GM12891 (cell line): ENCODE results near the gene KIAA1328. TPM values are rescaled to one million over a fixed set of nuclear protein-coding genes. Genes with fewer than 3 reads are reported as not detected.

Experiments
- DNase-seq: peaks from one replicate; pipeline ENCODE4 v3.0.0; 2011; ENCODE audit warnings: low spot score; ENCODE audit not compliant: insufficient read length
- FAIRE-seq: peaks from 2 replicates; lab custom pipeline; 2011; peaks lifted over from hg19 to GRCh38; lab: Jason Lieb, UNC
- PAX5 ChIP-seq: IDR thresholded peaks from 2 replicates; pipeline ENCODE4 v1.6.1; 2011; ENCODE audit warnings: low read length, moderate library complexity, mild to moderate bottlenecking; ENCODE audit not compliant: insufficient read depth, severe bottlenecking
- POLR2A ChIP-seq: IDR thresholded peaks from 2 replicates; pipeline ENCODE4 v1.6.1; 2011; ENCODE audit warnings: low read depth, low read length, control low read depth
- POLR2AphosphoS5 ChIP-seq: IDR thresholded peaks from 2 replicates; pipeline ENCODE4 v1.6.1; 2011; ENCODE audit warnings: low read depth, low read length, control low read depth
- POU2F2 ChIP-seq: IDR thresholded peaks from 2 replicates; pipeline ENCODE4 v1.6.1; 2011; ENCODE audit warnings: low read depth, mild to moderate bottlenecking, control low read depth, low read length, moderate library complexity
- SPI1 ChIP-seq: IDR thresholded peaks from 2 replicates; pipeline ENCODE4 v1.6.1; 2011; ENCODE audit warnings: low read depth, low read length, control low read depth
- TAF1 ChIP-seq: IDR thresholded peaks from 2 replicates; pipeline ENCODE4 v1.6.1; 2011; ENCODE audit warnings: low read depth, low read length, control low read depth
- polyA plus RNA-seq: library from polyadenylated mRNA; unstranded; fragments of >200 nt; gene quantifications from one replicate; pipeline ENCODE4 v1.2.1, GENCODE V29; 2012; ENCODE audit warnings: low read depth, missing spikeins, inconsistent platforms; ENCODE audit not compliant: missing spikeins

Gene KIAA1328
- polyA plus RNA-seq = 2.3 TPM

DNA sequence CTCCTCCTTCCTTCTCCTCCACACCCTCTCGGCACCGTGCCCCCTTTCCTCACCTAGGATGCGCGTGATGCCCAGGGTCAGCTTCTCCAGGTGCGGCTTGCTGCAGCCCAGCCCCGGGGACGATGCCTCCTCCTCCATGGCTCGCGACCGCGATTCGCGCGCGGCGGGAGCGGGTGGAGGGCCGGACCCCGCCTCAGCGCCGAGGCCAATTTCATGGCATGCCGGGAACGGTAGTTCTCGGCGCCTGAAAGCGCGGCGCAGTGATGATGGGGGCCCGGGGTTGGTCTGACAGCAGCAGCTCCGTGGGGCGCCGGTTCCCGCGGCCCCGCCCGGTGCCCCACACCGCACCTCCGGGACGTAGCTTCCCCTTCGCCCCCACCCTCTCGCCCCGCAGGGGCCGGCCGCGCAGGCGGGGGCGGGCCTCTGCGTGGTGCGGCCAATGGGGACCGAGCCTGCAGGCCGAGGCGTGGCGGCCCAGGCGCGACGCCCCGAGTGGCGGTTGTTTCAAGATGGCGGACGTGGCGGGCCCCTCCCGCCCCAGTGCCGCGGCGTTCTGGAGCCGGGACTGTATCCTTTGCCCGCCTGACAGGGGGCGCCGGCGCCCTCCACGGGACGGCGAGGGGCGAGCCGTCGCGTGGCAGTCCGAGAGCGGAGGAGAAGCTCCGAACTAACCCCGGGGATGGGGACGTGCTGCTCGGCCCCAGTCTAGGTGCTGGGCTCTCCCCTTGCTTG, at the start of gene KIAA1328, which contains the start of gene TPGS2:
KIAA1328 (plus strand) TSS at position 498 of the 732 bp plus-strand sequence; CDS start at position 510, 12 bp downstream.
TPGS2 (minus strand) TSS at position 373 of the 732 bp plus-strand sequence; CDS start at position 138, 235 bp downstream.
- TF ChIP-seq POLR2A (peak; percentile 36; the same call in 1 of the 2 replicates), POLR2AphosphoS5 (no peak), PAX5 (peak; percentile 14)
- FAIRE-seq = peak; percentile 99
- DNase-seq = peak; percentile 84

- FAIRE-seq (no peak), DNase-seq (no peak)
- TF ChIP-seq PAX5 (no peak), POU2F2 (no peak), TAF1 (no peak), POLR2A (no peak), SPI1 (no peak), POLR2AphosphoS5 (no peak)
These were observed 48.2 kb upstream of the KIAA1328 start for GRCh38 chr18:36780748-36781147.

DNA sequence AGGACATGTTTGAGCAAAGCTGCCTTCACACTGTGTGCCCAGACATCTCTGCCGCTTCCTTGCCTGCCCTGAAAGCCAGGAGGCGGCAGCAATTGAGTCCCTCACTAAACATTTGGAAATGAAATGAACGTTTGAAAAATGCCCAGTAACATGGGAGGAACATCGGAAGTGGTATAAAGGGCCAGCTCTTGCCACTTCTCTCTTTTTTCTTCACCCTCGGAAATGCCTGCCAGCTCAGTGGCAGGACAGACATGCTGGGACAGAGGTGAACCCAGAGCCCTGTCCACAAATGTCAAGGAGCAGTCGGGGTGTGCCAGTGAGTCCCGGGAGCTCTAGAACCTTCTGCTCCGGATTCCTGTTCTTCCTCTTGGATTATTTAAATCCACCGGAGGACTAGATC, 46.2 kb upstream of the KIAA1328 start:
- no peak for FAIRE-seq
- no peak for TF ChIP-seq PAX5
- no peak for TF ChIP-seq SPI1
- no peak for TF ChIP-seq TAF1
- TF ChIP-seq POLR2A = no peak
- no peak for TF ChIP-seq POLR2AphosphoS5
- TF ChIP-seq POU2F2 = no peak
- no peak for DNase-seq

- DNase-seq (no peak), FAIRE-seq (no peak)
- TF ChIP-seq POU2F2 = no peak
- TF ChIP-seq TAF1 = no peak
- no peak for TF ChIP-seq PAX5
- TF ChIP-seq POLR2A = no peak
- TF ChIP-seq SPI1 = no peak
These were observed 45.1 kb upstream of the KIAA1328 start for GRCh38 chr18:36783792-36784191.

DNA sequence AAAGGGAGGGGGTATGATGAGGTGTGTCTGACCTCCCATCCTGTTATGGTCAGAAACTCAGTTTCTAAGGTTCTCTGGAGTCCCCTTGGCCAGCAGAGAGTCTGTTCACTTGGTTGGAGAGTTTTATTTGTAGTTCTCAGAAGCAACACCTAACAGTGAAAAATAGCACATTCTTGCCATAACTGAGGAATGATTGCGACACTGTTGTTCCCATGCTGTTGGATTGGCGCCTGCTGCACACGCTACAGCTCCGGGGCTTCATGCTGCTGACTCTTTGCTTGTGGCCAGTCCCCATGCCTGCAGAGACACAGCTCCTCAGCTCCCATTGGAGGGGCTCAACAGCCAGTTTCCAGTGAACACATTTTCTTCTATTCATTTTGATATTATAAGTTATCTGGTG, 42.2 kb upstream of the KIAA1328 start:
- FAIRE-seq = no peak
- no peak for TF ChIP-seq SPI1
- TF ChIP-seq POLR2AphosphoS5 = no peak
- TF ChIP-seq POLR2A = no peak
- no peak for DNase-seq

GRCh38 chr18:36792634-36793283, 36.2 kb upstream of the KIAA1328 start:
- TF ChIP-seq POLR2A = no peak
- TF ChIP-seq PAX5 = no peak
- no peak for TF ChIP-seq SPI1
- TF ChIP-seq POU2F2 = no peak
- no peak for TF ChIP-seq POLR2AphosphoS5
- no peak for TF ChIP-seq TAF1
- no peak for FAIRE-seq
- no peak for DNase-seq

DNA sequence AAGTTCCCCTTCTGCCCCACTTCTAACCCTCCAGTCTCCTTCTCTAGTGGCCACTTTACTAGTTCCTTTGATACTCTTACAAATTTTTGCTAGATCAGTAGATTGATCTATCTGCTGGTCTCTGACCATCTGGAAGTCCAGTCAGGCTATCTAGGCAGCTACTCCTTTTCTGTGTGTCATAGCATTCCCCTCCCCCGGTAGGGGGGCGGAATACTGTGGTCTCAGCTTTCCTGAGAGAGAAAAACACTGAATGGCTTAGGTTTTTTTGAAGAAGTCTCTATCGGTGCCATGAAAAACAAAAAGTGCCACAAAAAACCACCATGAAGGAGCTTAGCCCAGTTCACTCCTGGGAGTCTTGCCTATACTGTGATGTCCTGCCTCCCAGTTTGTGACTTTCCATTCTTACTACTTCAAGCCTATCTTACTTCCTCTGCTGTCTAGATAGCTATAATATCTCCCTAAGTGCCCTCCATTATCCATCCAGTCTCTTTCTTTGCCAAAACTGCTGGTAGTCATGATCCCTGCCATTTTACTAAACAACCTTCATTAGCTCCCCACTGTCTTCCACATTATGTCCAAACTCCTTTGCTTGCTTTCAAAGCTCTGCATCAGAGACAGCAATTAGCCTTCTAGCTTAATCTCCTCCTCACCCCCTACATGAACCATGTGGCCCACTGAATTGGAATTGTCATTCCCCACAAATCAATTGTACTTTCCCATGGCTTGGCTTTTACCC, 30.0 kb upstream of the KIAA1328 start:
- no peak for TF ChIP-seq POLR2A
- no peak for TF ChIP-seq TAF1
- no peak for TF ChIP-seq POLR2AphosphoS5
- TF ChIP-seq POU2F2 = no peak
- TF ChIP-seq SPI1 = no peak
- no peak for TF ChIP-seq PAX5
- FAIRE-seq (no peak), DNase-seq (no peak)

DNA sequence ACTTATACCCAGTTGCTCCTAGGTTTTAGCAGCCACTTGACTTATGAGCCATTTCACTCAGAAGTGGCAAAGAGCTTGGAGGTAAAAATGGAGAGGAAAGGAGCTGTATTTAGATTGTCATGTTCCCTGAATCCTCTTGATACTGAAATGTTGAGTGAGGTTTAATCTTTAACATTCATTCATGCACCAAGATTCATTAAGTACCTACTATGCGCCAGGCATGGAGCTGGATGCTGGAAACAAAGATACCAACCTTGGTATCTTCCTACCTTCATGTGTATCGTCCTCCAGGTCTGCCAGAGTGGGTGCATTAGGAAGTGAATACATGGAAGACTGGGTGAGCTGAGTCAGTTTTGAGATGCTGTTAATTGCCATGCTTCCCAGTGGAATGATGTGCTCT, 23.8 kb upstream of the KIAA1328 start:
- DNase-seq (no peak), FAIRE-seq (no peak)
- TF ChIP-seq SPI1 (no peak), POLR2A (no peak), POU2F2 (no peak), POLR2AphosphoS5 (no peak), PAX5 (no peak), TAF1 (no peak)

- FAIRE-seq = no peak
- no peak for DNase-seq
- TF ChIP-seq PAX5 (no peak), TAF1 (no peak), SPI1 (no peak), POLR2A (no peak)
These were observed 20.2 kb upstream of the KIAA1328 start for GRCh38 chr18:36808681-36809080.
